ENCODE measurements around the gene CES2.
"Not testable (repeated sequence)": the region's sequence is repeated elsewhere in the genome, so short reads cannot be mapped to it uniquely, and the experiment has no call there.

Gene CES2

GRCh38 chr16:66986559-66986958 lies 51.2 kb downstream of the CES2 start:
- no peak for DNase-seq

- no peak for DNase-seq
These were observed 53.0 kb downstream of the CES2 start, which contains the start of gene CES4A for GRCh38 chr16:66988197-66988788. CES4A (plus strand) TSS chr16:66988589; CDS start chr16:66988773, 184 bp downstream.

GRCh38 chr16:66991545-66992077 lies 56.3 kb downstream of the CES2 start:
- no peak for DNase-seq

- DNase-seq = not testable (repeated sequence)
These were observed 58.2 kb downstream of the CES2 start for GRCh38 chr16:66993558-66993957.

All from NCI-H1105 treated with DMSO at 0.1 percent for 48 hours (cell line).